A673 (cell line): Measurements from ENCODE around the gene MAP4.

Source experiments
- EZH2 ChIP-seq: fragments of 200-600 bp; sonication (generic); IDR thresholded peaks from 2 replicates; pipeline ENCODE4 v1.6.1; 2017; ENCODE audit warnings: borderline replicate concordance, low read depth, mild to moderate bottlenecking, mixed read lengths, antibody characterized with exemption, low read length; ENCODE audit not compliant: poor library complexity, severe bottlenecking
- TF ChIP-seq, protein P1 (sequence below): fragments of 300-800, 200-600 bp; sonication (generic); conservative IDR thresholded peaks from 2 replicates; pipeline ENCODE4 v1.5.1; 2017; ENCODE audit warnings: low read depth, mild to moderate bottlenecking, antibody characterized with exemption, low read length, moderate library complexity, mixed read lengths

DNA sequence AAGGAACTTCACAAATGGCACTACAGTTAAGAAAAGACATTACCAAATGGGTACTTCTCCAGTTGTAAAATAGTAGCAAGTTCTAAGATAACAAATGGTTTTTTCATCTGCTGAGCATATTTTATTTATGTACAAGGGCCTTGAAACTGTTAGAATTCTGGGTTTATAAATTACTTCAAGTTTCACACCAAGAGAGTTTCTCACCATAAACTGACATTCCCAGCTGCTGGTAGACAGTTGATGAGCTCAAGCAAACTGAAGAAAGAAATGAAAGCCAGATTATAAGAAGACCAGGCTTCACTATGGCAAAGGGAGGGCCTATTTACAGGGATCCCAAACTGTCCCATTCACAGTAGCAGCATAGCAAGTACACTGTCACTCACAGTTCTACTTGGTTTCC lies 113.5 kb downstream of the MAP4 start:
- TF ChIP-seq, protein P1, sequence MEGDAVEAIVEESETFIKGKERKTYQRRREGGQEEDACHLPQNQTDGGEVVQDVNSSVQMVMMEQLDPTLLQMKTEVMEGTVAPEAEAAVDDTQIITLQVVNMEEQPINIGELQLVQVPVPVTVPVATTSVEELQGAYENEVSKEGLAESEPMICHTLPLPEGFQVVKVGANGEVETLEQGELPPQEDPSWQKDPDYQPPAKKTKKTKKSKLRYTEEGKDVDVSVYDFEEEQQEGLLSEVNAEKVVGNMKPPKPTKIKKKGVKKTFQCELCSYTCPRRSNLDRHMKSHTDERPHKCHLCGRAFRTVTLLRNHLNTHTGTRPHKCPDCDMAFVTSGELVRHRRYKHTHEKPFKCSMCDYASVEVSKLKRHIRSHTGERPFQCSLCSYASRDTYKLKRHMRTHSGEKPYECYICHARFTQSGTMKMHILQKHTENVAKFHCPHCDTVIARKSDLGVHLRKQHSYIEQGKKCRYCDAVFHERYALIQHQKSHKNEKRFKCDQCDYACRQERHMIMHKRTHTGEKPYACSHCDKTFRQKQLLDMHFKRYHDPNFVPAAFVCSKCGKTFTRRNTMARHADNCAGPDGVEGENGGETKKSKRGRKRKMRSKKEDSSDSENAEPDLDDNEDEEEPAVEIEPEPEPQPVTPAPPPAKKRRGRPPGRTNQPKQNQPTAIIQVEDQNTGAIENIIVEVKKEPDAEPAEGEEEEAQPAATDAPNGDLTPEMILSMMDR = no peak
- no peak for TF ChIP-seq EZH2
